Activated gamma-delta T cell (primary cell): ENCODE measurements around the gene NEDD4.

ENCODE experiments used
- DNase-seq: peaks from one replicate; lab custom pipeline; 2025; lab: John Stamatoyannopoulos, UW

Gene NEDD4

DNA sequence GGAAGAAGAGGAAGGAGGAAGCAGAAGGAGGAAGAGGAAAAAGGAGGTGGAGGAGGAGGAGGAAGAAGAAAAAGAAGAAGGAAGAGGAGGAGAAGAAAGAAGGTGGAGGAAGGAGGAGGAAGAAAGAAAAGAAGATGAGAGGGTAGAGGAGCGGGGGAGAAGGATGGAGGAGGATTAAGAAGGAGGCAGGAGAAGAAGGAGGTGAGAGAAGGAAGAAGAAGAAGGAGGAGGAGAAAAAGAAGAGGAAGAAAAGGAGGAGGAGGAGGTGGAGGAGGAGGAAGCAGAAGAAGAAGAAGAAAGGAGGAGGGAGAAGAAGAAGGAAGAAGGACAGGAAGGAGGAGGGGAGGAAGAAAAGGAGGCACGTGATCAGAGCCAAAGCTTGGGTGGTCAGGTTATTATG, 213.1 kb downstream of the NEDD4 start:
- no peak for DNase-seq

DNA sequence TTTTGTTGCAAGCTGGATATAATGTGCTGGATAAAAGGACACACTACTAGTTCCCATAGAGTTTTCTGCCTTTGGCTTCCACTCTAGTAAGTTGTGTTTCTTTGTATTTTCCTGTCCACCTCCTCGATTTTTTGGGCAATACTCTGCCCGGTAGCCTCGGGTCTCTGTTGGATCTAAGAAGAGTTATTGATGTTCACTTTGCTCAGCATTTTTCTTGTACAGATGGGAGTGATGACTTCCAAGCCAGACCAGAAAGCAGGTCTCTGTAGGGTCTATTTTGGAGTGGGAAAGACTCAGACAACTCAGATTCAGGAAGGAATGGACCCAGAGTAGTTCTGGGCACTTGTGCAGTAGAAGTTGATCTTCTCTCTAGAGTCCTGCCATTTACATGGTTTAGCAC, 214.5 kb downstream of the NEDD4 start:
- DNase-seq: no peak
